ENCODE results near the gene RINL.
A peak's percentile ranks its signal among the peaks of the same experiment; 100 is the strongest.

The RINL gene

GRCh38 chr19:38877781-38878574 lies at the start of gene RINL:
Gene RINL (minus strand): TSS chr19:38878275. CDS start chr19:38876742, 1,533 bp downstream.
- DNase-seq = peak; percentile 68

GRCh38 chr19:38924388-38924787 lies 46.3 kb upstream of the RINL start:
- DNase-seq = no peak

- no peak for DNase-seq
Observed at GRCh38 chr19:38922482-38922881, 44.4 kb upstream of the RINL start.

GRCh38 chr19:38921420-38922274 lies 43.6 kb upstream of the RINL start:
- no peak for DNase-seq

- DNase-seq = no peak
Observed at GRCh38 chr19:38920602-38921419, 42.7 kb upstream of the RINL start.

GRCh38 chr19:38919837-38920601 lies 41.9 kb upstream of the RINL start:
- DNase-seq = no peak

GRCh38 chr19:38918526-38918925 lies 40.5 kb upstream of the RINL start:
- DNase-seq = no peak

GRCh38 chr19:38917921-38918491 lies 39.9 kb upstream of the RINL start:
- no peak for DNase-seq

GRCh38 chr19:38917516-38917915 lies 39.4 kb upstream of the RINL start:
- DNase-seq = no peak

GRCh38 chr19:38915329-38916321 lies 37.5 kb upstream of the RINL start:
- DNase-seq = no peak

GRCh38 chr19:38913958-38914357 lies 35.9 kb upstream of the RINL start:
- no peak for DNase-seq

- no peak for DNase-seq
Observed at GRCh38 chr19:38912600-38913514, 34.8 kb upstream of the RINL start.

- DNase-seq = no peak
Observed at GRCh38 chr19:38911388-38912001, 33.4 kb upstream of the RINL start.

- DNase-seq = no peak
Observed at GRCh38 chr19:38910488-38910887, 32.4 kb upstream of the RINL start.

- no peak for DNase-seq
Observed at GRCh38 chr19:38908911-38909310, 30.8 kb upstream of the RINL start.

- no peak for DNase-seq
Observed at GRCh38 chr19:38907670-38908069, 29.6 kb upstream of the RINL start.

GRCh38 chr19:38907227-38907626 lies 29.2 kb upstream of the RINL start:
- DNase-seq = no peak

- DNase-seq = no peak
Observed at GRCh38 chr19:38905620-38906019, 27.5 kb upstream of the RINL start.
